Right hindlimb (tissue), 1 donor: ENCODE measurements around the gene ABCD1.
A peak's percentile ranks its signal among the peaks of the same experiment; 100 is the strongest.
"Not testable (repeated sequence)": the region's sequence is repeated elsewhere in the genome, so short reads cannot be mapped to it uniquely, and the experiment has no call there.

Experiments
- DNase-seq: peaks from one replicate; pipeline ENCODE4 v3.0.0-alpha.2; 2018

The ABCD1 gene

GRCh38 chrX:153714256-153714655 lies 10.4 kb upstream of the ABCD1 start:
- no peak for DNase-seq

DNA sequence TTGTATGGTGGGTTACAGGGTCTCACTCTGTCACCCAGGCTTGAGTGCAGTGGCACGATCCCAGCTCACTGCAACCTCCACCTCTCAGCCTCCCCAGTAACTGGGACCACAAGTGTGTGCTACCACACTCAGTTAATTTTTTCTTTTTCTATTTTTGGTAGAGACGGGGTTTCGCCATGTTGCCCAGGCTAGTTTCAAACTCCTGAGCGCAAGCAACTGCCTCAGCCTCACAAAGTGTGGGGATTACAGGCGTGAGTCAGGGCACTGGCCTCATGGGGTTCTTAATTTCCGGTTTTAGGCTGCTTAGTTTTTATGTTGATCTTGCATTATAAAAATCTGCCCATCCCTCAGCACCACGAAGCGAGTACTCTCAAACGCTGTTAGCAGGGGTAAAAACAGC lies 7.2 kb upstream of the ABCD1 start:
- DNase-seq, result no peak

DNA sequence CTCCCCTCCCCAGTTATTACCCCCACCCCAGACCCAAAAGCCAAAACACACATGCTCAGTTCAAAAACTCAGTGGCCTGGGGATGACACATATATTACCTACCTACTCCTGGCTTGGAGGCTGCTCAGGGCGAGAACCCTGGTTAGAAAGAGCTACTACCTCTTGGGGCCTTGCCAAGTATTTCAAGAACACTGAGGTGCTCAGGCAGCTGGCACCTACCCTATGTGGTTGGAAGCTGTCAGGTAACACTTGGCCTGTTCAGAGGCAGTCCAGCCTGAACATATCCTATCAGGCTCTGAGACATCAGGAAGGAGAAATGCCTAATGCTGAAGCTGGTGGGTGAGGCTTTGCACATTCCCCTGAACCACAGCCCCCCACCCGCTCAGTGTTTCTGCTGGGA lies 5.4 kb upstream of the ABCD1 start:
- DNase-seq, result no peak

GRCh38 chrX:153719701-153720100 lies 5.0 kb upstream of the ABCD1 start:
- DNase-seq, result no peak

DNA sequence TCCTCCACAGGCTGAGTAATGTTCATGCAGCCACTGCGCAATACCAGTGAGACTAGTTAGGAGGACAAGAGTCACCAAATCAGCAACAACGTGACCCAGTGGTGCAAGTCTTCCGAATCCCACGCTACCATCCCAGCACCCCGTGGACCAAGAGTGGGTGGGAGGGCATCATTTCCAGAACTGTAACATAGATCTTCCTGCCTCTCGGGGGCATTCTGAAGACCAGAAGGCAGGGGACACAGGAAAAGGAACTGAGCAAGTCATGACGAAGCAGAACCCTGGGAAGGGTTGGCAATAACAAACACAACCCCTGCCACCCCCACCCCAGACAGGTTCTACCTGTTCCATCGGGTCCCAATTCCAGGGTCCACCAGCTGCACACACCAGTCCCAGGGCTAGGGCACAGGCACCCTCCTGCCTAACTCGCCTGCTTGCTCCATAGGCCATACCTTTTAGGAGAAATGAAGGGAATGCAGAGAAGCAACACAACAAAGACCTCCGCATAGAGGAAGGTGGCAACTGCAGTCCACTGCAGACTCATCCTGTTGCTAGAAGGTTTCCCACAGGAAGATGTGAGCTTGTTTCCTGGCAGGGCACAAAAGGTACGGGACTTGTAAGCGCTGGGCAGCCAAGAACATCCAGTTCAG lies 1.8 kb upstream of the ABCD1 start:
- DNase-seq, result no peak

DNA sequence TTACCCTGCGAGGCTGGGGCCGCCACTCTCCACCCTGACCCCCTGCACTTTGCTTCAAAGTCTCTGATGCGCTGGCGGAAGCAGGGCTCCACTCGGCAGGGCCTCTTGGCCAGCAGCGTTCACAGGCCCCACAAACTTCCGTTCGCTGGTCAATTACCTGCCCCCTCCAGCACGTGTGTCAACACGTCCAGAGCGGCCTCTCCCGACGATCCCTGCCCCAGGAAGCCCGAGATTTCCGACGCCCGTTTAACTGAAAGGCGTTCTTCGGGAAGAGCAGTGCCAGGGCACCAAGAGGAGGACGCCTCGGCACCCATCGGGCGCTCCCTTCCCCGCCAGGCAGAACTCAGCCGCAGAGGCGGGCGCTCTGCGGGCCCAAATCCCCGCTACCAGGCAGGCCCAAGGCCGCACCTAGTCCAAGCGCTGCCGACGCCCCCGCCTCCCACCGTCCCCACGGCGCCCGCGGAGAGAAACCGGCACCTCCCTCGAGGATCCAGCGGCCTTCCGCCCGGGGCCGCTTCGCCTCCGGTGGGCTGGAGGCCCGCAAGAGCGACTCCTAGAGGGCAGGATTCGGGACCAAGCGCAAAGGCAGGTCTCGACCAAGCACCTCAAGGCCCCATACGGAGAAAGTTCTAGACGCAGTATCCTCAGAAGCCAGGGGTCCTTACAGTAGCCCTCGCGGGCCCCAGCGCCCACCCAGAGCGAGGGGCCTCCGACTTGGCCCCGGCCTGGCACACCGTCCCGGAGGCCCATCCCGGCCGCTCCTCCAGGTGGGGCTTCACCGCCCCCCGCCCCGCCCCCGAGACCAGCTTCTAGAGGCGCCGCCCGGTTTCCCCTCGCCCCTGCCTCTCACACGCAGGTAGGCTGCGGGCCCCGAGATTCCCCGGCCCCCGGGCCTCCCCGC lies 1.1 kb upstream of the ABCD1 start:
- DNase-seq, result no peak

GRCh38 chrX:153725039-153725831 lies 579 bp downstream of the ABCD1 start:
- DNase-seq, result peak; percentile 31

- no peak for DNase-seq
Observed at GRCh38 chrX:153725832-153726285, 1.2 kb downstream of the ABCD1 start.

- peak; percentile 63 for DNase-seq
Observed at GRCh38 chrX:153726286-153727122, 1.8 kb downstream of the ABCD1 start.

DNA sequence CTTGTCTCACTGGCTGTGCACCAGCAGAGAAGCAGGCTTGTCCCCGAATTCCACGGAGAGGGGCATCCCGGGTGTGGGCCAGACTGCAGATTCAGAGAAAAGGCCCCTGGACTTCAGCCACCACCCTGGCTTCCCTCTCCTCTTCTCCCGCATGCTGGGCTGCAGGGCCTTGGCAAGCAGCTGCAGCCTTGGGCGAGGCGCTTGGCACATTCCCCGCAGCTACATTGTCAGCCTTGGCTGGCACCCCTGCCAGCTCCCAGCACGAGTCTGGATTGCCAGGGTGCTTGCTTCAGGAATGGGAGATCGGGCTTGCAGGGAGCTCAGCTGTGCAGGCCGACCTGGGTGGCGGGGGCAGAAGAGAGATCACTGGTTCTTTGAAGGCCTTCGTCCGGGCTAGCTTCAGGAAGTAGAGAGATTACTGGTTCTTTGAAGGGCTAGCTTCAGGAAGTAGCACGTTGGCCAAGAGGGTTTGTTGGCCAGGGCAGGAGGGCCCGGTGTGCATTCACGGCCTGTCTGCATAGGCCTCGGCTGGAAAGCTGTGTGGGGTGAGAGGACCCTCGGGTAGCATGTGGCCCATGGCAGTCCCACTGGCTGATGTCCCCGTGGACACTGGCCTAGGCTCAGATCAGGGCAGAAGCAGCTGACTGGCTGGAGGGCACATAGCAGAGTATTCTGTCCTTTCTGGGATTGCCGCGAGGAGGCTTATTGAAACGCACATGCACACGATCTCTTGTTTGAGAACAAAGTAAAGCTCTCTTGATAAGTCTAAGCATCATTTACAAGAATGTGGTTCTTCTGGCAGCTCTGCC lies 2.7 kb downstream of the ABCD1 start:
- DNase-seq, result peak; percentile 56

DNA sequence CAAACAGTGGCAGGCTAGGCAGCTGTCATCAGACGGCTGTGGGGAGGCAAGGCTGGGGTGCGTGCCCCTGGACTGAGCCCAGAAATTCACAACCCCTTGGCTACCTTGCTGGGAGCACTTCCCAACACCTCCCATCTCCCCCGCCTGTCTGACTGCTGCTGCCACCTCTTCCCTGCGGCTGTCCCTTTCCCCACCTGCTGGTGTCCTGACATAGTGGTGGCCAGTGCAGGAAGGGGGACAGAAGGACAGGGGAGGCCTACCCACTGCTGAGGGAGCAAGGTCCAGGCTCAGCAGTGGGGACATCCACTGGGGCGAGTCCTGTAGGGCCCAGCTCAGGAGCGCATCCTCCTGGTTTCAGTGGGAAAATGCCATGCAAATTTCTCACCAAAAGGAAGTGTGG lies 3.4 kb downstream of the ABCD1 start:
- no peak for DNase-seq

DNA sequence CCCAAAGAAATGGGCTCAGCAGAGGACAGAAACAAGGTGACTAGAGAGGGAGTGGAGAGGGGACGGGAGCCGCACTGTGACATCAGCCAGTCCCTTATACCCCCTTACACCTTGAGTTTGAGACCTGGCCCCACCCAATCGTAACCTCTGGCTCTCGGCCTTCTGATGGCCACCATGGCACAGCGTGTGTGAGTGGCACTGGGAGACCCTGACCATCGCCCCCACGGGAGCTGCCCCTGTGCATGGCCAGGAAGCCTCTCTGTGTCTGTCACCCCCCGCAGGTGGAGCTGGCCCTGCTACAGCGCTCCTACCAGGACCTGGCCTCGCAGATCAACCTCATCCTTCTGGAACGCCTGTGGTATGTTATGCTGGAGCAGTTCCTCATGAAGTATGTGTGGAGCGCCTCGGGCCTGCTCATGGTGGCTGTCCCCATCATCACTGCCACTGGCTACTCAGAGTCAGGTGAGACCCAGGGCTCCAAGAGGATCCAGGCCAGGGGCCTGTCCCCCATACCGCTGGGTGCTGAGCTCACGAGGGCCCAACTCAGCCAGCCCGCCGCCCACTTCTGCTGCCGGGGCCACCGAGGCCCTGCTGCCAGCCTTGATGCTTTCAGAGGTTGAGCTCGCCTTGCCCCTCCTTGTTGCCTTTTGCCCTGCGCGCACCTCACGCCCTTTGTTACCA lies 4.4 kb downstream of the ABCD1 start:
- no peak for DNase-seq

- DNase-seq, result not testable (repeated sequence)
Observed at GRCh38 chrX:153730115-153730514, 5.5 kb downstream of the ABCD1 start.

DNA sequence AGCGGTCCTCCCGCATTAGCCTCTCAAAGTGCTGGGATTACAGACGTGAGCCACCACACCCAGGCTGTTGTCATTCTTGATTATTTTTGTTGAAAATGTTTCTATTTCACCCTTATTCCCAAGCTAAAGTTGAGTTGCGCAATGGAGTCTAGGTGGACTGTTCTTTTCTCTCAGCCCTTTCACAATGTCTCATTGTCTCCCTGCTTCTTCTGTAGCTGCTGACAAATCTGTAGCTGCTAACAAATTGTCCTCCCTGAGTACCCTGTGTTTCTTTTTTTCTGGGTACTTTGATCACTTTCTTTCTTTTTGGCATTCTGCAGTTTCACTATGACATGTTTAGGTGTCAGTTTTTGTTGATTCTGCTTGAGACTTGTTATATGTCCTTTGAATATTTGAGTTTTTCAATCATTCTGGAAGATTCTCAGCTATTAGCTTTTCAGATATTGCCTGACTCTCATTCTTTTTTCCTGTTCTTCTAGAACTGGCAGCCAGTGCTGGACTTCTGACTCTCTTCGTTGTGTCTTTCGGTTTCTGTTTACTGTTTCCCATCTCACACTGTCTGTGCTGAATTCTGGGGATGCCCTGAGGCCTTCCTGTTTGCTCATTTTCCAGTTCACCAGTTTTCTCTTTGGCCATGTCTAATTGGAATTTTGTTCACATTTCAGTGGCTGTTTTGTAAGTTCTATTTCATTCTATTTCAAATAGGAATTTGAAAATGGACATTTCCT lies 6.6 kb downstream of the ABCD1 start:
- DNase-seq, result no peak

DNA sequence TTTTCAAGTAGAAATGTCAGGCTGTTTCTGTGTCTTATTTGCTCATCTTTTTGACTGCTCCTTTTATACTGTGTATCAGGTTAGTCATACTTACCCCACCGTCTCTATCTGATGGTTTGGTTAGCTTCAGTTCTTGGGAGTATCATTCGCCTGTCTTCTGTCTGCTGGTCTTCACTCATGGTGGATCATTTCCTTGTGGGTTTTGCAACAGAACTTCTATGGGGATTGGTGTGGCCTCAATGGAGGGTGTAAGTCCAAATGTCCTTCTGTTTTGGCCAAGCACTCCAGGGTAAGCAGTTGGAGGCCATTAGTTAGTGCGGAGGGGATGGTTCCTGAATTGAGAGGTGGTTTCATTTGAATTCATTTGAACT lies 7.2 kb downstream of the ABCD1 start:
- DNase-seq, result no peak

DNA sequence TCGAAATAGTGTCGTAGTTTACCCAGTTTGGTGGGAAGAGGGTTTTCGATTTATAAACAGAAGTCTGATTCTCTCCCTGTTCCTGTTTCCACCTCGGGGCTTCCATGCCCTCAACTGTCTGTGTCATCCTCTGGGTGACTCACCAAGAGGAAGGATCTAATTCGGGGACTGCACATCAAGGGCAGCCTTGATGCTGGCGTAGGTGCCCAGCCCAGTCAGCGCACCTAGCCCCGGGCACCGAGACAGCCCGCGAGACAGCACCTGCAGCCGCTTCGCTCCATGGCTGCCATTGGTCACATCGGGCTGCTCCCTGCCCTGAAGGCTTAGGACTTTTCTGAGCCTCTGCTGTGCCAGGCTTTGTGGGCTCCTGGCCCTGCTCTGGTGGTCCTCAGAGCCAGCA lies 7.7 kb downstream of the ABCD1 start:
- DNase-seq, result no peak

- no peak for DNase-seq
Observed at GRCh38 chrX:153733651-153734240, 9.1 kb downstream of the ABCD1 start.

GRCh38 chrX:153734871-153735270 lies 10.2 kb downstream of the ABCD1 start:
- no peak for DNase-seq

DNA sequence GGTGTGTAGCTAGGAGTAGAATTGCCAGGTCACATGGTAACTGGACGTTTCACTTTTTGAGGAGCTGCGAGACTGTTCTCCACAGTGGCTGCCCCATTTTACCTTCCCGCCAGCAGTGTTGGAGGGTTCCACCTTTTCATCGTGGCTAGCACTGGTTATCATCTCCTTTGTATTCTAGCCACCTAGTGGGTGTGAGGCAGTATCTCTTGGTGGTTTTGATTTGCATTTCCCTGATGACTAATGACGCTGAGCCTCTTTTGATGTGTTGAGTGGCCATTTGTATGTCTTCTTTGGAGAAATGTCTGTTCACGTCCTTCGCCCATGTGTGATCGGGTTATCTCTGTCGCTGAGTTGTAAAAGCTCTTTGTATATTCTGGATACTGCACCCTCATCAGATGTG lies 10.6 kb downstream of the ABCD1 start:
- no peak for DNase-seq
